Measurements from ENCODE around the gene DNM3. TPM values are rescaled to one million over a fixed set of nuclear protein-coding genes. Genes with fewer than 3 reads are reported as not detected.

DNM3 gene
- total and polyA plus RNA-seq, 2 of the 8 experiments (the other 6 are each of a cell fraction or from before 2014, with no cell fraction given), result 2.0 to 8.5 TPM

GRCh38 chr1:171826973-171827372, 14.3 kb upstream of the DNM3 start:
- Histone ChIP-seq H3K4ac (replicated peaks; ENCODE audit: insufficient read length, low read depth, low read length) (no peak overlapping the region), H3K27ac (ENCODE audit: low read depth, low read length) (no peak overlapping the region), H2BK15ac (ENCODE audit: low read length) (no peak overlapping the region), H4K5ac (ENCODE audit: insufficient read length, low read depth, low read length) (no peak overlapping the region), H3K9me3 (ENCODE audit: insufficient read depth in 2 of 2, low read depth in 1 of 2, low read length in 1 of 2) (peaks cover 13 to 18% of the 10 kb centered on the region in 2 experiments), H3K4me3 (ENCODE audit: extremely low read depth in 1 of 4, insufficient read depth in 2 of 4, low read depth in 3 of 4, low read length in 4 of 4) (no peak overlapping the region), H3K79me1 (ENCODE audit: low read depth, low read length) (no peaks in the 10 kb centered on the region), H2BK120ac (replicated peaks; ENCODE audit: low read depth, low read length) (no peak overlapping the region), H4K8ac (ENCODE audit: extremely low read depth, insufficient read depth, low read length) (no peak overlapping the region), H3K23me2 (ENCODE audit: low read depth, low read length) (no peaks in the 10 kb centered on the region), H3K23ac (ENCODE audit: insufficient read length) (no peak overlapping the region), H2AK5ac (ENCODE audit: low read depth, low read length) (no peak overlapping the region), H2BK5ac (ENCODE audit: low read depth, low read length) (no peak overlapping the region), H3K4me1 (replicated peaks in 1 of 4; ENCODE audit: control insufficient read depth in 3 of 4, insufficient read depth in 4 of 4, low read length in 3 of 4) (no peaks in the 10 kb centered on the region), H3K56ac (replicated peaks; ENCODE audit: insufficient read length, low read depth, low read length) (no peak overlapping the region), H4K20me1 (replicated peaks in 1 of 2; ENCODE audit: control insufficient read depth in 1 of 2, insufficient read depth in 2 of 2, low read length in 2 of 2) (no peaks in the 10 kb centered on the region), H2BK12ac (ENCODE audit: low read depth, low read length) (no peak overlapping the region), H2AFZ (ENCODE audit: low read length) (no peak overlapping the region), H2BK20ac (ENCODE audit: low read length) (no peak overlapping the region), H3K4me2 (ENCODE audit: insufficient read depth in 1 of 2, low read depth in 2 of 2, low read length in 2 of 2) (no peak overlapping the region), H3K36me3 (ENCODE audit: control insufficient read depth in 2 of 4, insufficient read depth in 4 of 4, low read length in 3 of 4) (peaks cover 0 to 3% (median 0%) of the 10 kb centered on the region in 4 experiments; a peak in 1 of 8 replicates), H3K14ac (ENCODE audit: insufficient read length) (no peak overlapping the region), H3K18ac (ENCODE audit: extremely low read depth, low read length) (no peak overlapping the region), H3K9ac (replicated peaks in 1 of 4; ENCODE audit: extremely low read depth in 1 of 4, low read depth in 3 of 4, low read length in 3 of 4) (no peak overlapping the region), H4K91ac (replicated peaks; ENCODE audit: insufficient read length, low read length) (no peak overlapping the region), H3K79me2 (ENCODE audit: control insufficient read depth in 1 of 2, insufficient read depth in 2 of 2, low read length in 2 of 2) (no peaks in the 10 kb centered on the region), H3K27me3 (replicated peaks in 1 of 4; ENCODE audit: control insufficient read depth in 3 of 4, extremely low read depth in 1 of 4, insufficient read depth in 3 of 4, low read length in 3 of 4) (no peaks in the 10 kb centered on the region)
- ChIA-PET POLR2A (ENCODE audit: partially characterized antibody) (no interaction called here), CTCF (ENCODE audit: partially characterized antibody) (interaction anchor here (1.4 kb wide), 1 partner anchor 26 kb away, joined by 5 read pairs; no protein-coding TSS in a partner anchor)
- DNase-seq (ENCODE audit: low read depth in 1 of 2, low spot score in 2 of 2) (no peak), FAIRE-seq (no peak)
- WGBS, 2 experiments (ENCODE audit: extremely low coverage in 1 of 2, insufficient coverage in 1 of 2, insufficient read length in 1 of 2, insufficient replicate concordance in 2 of 2, low coverage in 1 of 2, low lambda C conversion rate in 2 of 2, missing lambda C conversion rate in 1 of 2), result 43% methylated on average over 1 of the region's 1 CpG; no CpG with 5 or more reads in 1 of the 2 experiments
- TF ChIP-seq, protein P1, sequence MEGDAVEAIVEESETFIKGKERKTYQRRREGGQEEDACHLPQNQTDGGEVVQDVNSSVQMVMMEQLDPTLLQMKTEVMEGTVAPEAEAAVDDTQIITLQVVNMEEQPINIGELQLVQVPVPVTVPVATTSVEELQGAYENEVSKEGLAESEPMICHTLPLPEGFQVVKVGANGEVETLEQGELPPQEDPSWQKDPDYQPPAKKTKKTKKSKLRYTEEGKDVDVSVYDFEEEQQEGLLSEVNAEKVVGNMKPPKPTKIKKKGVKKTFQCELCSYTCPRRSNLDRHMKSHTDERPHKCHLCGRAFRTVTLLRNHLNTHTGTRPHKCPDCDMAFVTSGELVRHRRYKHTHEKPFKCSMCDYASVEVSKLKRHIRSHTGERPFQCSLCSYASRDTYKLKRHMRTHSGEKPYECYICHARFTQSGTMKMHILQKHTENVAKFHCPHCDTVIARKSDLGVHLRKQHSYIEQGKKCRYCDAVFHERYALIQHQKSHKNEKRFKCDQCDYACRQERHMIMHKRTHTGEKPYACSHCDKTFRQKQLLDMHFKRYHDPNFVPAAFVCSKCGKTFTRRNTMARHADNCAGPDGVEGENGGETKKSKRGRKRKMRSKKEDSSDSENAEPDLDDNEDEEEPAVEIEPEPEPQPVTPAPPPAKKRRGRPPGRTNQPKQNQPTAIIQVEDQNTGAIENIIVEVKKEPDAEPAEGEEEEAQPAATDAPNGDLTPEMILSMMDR (IDR thresholded peaks at IDR 0.05; ENCODE audit: control extremely low read depth in 1 of 3, insufficient read depth in 1 of 3, low read depth in 1 of 3, low read length in 3 of 3), result no peak
- TF ChIP-seq RAD21 (IDR thresholded peaks at IDR 0.05 in 1 of 2, conservative IDR thresholded peaks at IDR 0.05 in 1 of 2; ENCODE audit: low read depth in 2 of 2, low read length in 2 of 2), result no peak
- TF ChIP-seq RXRA (IDR thresholded peaks at IDR 0.05; ENCODE audit: insufficient read depth, low read depth, low read length), result no peak
- TF ChIP-seq HDAC2 (IDR thresholded peaks at IDR 0.05; ENCODE audit: borderline replicate concordance in 1 of 2, low read depth in 2 of 2, low read length in 2 of 2), result no peak
- no peak for TF ChIP-seq SP2 (IDR thresholded peaks at IDR 0.05; ENCODE audit: low read length)
- no peak for TF ChIP-seq RFX5 (IDR thresholded peaks at IDR 0.05; ENCODE audit: borderline replicate concordance, low read depth, low read length)
- no peak for TF ChIP-seq TEAD4 (IDR thresholded peaks at IDR 0.05; ENCODE audit: low read depth, low read length)
- no peak for TF ChIP-seq KDM5A (IDR thresholded peaks at IDR 0.05; ENCODE audit: low read length)
- TF ChIP-seq RNF2 (IDR thresholded peaks at IDR 0.05; ENCODE audit: borderline replicate concordance, low read depth, low read length, missing control alignments, poor library complexity, severe bottlenecking), result no peak

All from H1 (cell line).